SK-N-SH treated with all-trans-retinoic acid at 6 μM for 48 hours (cell line): ENCODE data around the gene RALGPS1.

Experiments
- ATAC-seq: fragments of 200-7000 bp; cut with Tn5 transposase; 3 replicates; pipeline ENCODE4 v1.9.1; 2020; ENCODE audit warnings: mild to moderate bottlenecking, moderate library complexity
- ARNTL ChIP-seq: fragments of 450-650 bp; formaldehyde crosslinking; IDR thresholded peaks from 2 replicates; pipeline ENCODE4 v1.5.0; 2020; ENCODE audit warnings: low read depth, mild to moderate bottlenecking, moderate library complexity, borderline replicate concordance
- BACH2 ChIP-seq: fragments of 250-450 bp; sonication (Bioruptor Pico); IDR thresholded peaks from 2 replicates; pipeline ENCODE4 v1.9.0; 2021; ENCODE audit warnings: mild to moderate bottlenecking, borderline replicate concordance
- CSDC2 ChIP-seq: fragments of 250-450 bp; sonication (Bioruptor Pico); IDR thresholded peaks from 2 replicates; pipeline ENCODE4 v1.5.0; 2020; ENCODE audit warnings: mild to moderate bottlenecking, moderate library complexity
- ESRRG ChIP-seq: fragments of 250-450 bp; sonication (Bioruptor Pico); IDR thresholded peaks from 2 replicates; pipeline ENCODE4 v1.6.1; 2021; ENCODE audit warnings: mild to moderate bottlenecking
- GLIS3 ChIP-seq: fragments of 250-450 bp; sonication (Bioruptor Pico); IDR thresholded peaks from 2 replicates; pipeline ENCODE4 v1.5.0; 2020; ENCODE audit warnings: mild to moderate bottlenecking, moderate library complexity
- ISL1 ChIP-seq: fragments of 250-450 bp; sonication (Bioruptor Pico); IDR thresholded peaks from 2 replicates; pipeline ENCODE4 v2.1.2; 2022; ENCODE audit warnings: mild to moderate bottlenecking, moderate library complexity
- OSR1 ChIP-seq: fragments of 250-450 bp; sonication (Bioruptor Pico); IDR thresholded peaks from 2 replicates; pipeline ENCODE4 v1.8.0; 2022; ENCODE audit warnings: moderate library complexity, mild to moderate bottlenecking, inconsistent platforms
- PPARA ChIP-seq: fragments of 250-450 bp; sonication (Bioruptor Pico); IDR thresholded peaks from 2 replicates; pipeline ENCODE4 v1.5.0; 2020; ENCODE audit warnings: mild to moderate bottlenecking, borderline replicate concordance
- RARB ChIP-seq: fragments of 250-450 bp; sonication (Bioruptor Pico); IDR thresholded peaks from 2 replicates; pipeline ENCODE4 v1.8.0; 2021; ENCODE audit warnings: mild to moderate bottlenecking, moderate library complexity
- SNAI2 ChIP-seq: fragments of 250-450 bp; sonication (Bioruptor Pico); IDR thresholded peaks from 2 replicates; pipeline ENCODE4 v1.5.0; 2020; ENCODE audit warnings: mild to moderate bottlenecking, moderate library complexity
- TCF4 ChIP-seq: fragments of 250-450 bp; sonication (Bioruptor Pico); IDR thresholded peaks from 2 replicates; pipeline ENCODE4 v1.8.0; 2021; ENCODE audit warnings: mild to moderate bottlenecking, moderate library complexity, borderline replicate concordance
- TOX ChIP-seq: fragments of 250-450 bp; sonication (Bioruptor Pico); IDR thresholded peaks from 2 replicates; pipeline ENCODE4 v1.8.0; 2021; ENCODE audit warnings: mild to moderate bottlenecking, moderate library complexity, borderline replicate concordance
- ZC3H10 ChIP-seq: fragments of 250-450 bp; sonication (Bioruptor Pico); IDR thresholded peaks from 2 replicates; pipeline ENCODE4 v1.5.1; 2021; ENCODE audit warnings: mild to moderate bottlenecking, moderate library complexity
- ZFP3 ChIP-seq: fragments of 250-450 bp; sonication (Bioruptor Pico); IDR thresholded peaks from 2 replicates; pipeline ENCODE4 v1.5.0; 2020; ENCODE audit warnings: mild to moderate bottlenecking, moderate library complexity
- ZFP30 ChIP-seq: fragments of 450-650 bp; formaldehyde crosslinking; IDR thresholded peaks from 2 replicates; pipeline ENCODE4 v1.5.0; 2022; ENCODE audit warnings: mild to moderate bottlenecking, moderate library complexity
- ZNF565 ChIP-seq: fragments of 450-650 bp; formaldehyde crosslinking; conservative IDR thresholded peaks from 2 replicates; pipeline ENCODE4 v1.5.0; 2020; ENCODE audit warnings: low read depth, mild to moderate bottlenecking, moderate library complexity
- ZNF70 ChIP-seq: fragments of 450-650 bp; formaldehyde crosslinking; IDR thresholded peaks from 2 replicates; pipeline ENCODE4 v1.5.0; 2020; ENCODE audit warnings: mild to moderate bottlenecking, moderate library complexity
- ZNF8 ChIP-seq: fragments of 450-650 bp; formaldehyde crosslinking; IDR thresholded peaks from 2 replicates; pipeline ENCODE4 v1.5.0; 2020; ENCODE audit warnings: mild to moderate bottlenecking, moderate library complexity
- TF ChIP-seq, protein P1 (sequence below): fragments of 250-450 bp; sonication (Bioruptor Pico); IDR thresholded peaks from 2 replicates; pipeline ENCODE4 v1.8.0; 2020; ENCODE audit warnings: mild to moderate bottlenecking, moderate library complexity, borderline replicate concordance
- TF ChIP-seq, protein P2 (sequence below): fragments of 250-450 bp; sonication (Bioruptor Pico); IDR thresholded peaks from 2 replicates; pipeline ENCODE4 v1.5.1; 2021; ENCODE audit warnings: mild to moderate bottlenecking, moderate library complexity
- TF ChIP-seq, protein P3 (sequence below): fragments of 250-450 bp; sonication (Bioruptor Pico); IDR thresholded peaks from 2 replicates; pipeline ENCODE4 v1.5.1; 2020; ENCODE audit warnings: low read depth, mild to moderate bottlenecking, moderate library complexity
- TF ChIP-seq, protein P4 (sequence below): fragments of 250-450 bp; sonication (Bioruptor Pico); IDR thresholded peaks from 2 replicates; pipeline ENCODE4 v1.8.0; 2021; ENCODE audit warnings: low read depth, mild to moderate bottlenecking, moderate library complexity, borderline replicate concordance
- TF ChIP-seq, protein P5 (sequence below): fragments of 250-450 bp; sonication (Bioruptor Pico); IDR thresholded peaks from 2 replicates; pipeline ENCODE4 v1.5.0; 2020; ENCODE audit warnings: mild to moderate bottlenecking, moderate library complexity

Gene RALGPS1

DNA sequence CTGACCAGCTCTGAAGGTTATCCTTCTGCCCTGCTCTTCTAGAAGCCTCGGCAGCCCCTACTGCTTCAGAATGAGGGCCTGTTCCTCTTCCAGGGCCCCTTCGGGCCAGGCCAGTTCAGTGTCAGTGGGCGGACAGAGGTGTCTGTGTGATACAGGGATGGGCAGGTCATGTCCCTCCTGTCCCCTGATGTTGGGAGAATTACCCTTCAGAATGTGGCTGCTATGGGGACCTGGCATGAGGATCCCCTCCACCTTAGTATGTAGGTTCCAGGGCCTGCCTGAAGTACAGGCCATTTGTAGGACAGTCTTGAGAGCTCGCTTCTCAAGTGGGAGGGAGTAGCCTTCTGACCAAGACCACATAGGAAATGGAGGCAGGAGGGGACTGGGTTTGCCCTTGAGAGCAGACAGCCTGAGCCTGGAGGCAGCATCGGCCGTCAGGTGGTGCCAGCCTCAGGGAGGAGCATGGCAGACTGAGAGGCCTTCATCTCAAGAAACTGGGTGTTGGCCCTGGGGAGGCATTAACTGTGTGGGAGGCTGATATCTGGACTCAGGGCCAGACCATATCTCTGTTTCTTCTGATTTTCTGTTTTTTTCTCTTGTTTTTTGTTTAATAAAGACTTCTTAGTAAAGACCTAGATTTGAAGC lies 175.9 kb downstream of the RALGPS1 start:
- no peak for ATAC-seq
- TF ChIP-seq ZNF565 (CRISPR knock-in tag), result no peak
- no peak for TF ChIP-seq ZFP30 (CRISPR knock-in tag)
- TF ChIP-seq BACH2, result no peak
- TF ChIP-seq, protein P1, sequence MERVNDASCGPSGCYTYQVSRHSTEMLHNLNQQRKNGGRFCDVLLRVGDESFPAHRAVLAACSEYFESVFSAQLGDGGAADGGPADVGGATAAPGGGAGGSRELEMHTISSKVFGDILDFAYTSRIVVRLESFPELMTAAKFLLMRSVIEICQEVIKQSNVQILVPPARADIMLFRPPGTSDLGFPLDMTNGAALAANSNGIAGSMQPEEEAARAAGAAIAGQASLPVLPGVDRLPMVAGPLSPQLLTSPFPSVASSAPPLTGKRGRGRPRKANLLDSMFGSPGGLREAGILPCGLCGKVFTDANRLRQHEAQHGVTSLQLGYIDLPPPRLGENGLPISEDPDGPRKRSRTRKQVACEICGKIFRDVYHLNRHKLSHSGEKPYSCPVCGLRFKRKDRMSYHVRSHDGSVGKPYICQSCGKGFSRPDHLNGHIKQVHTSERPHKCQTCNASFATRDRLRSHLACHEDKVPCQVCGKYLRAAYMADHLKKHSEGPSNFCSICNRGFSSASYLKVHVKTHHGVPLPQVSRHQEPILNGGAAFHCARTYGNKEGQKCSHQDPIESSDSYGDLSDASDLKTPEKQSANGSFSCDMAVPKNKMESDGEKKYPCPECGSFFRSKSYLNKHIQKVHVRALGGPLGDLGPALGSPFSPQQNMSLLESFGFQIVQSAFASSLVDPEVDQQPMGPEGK (CRISPR knock-in tag), result no peak
- TF ChIP-seq PPARA (CRISPR knock-in tag), result no peak
- TF ChIP-seq, protein P2, sequence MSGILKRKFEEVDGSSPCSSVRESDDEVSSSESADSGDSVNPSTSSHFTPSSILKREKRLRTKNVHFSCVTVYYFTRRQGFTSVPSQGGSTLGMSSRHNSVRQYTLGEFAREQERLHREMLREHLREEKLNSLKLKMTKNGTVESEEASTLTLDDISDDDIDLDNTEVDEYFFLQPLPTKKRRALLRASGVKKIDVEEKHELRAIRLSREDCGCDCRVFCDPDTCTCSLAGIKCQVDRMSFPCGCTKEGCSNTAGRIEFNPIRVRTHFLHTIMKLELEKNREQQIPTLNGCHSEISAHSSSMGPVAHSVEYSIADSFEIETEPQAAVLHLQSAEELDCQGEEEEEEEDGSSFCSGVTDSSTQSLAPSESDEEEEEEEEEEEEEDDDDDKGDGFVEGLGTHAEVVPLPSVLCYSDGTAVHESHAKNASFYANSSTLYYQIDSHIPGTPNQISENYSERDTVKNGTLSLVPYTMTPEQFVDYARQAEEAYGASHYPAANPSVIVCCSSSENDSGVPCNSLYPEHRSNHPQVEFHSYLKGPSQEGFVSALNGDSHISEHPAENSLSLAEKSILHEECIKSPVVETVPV (CRISPR knock-in tag), result no peak
- TF ChIP-seq SNAI2 (CRISPR knock-in tag), result no peak
- TF ChIP-seq TCF4 (CRISPR knock-in tag), result no peak
- TF ChIP-seq RARB, result no peak
- TF ChIP-seq ESRRG, result no peak
- no peak for TF ChIP-seq OSR1 (CRISPR knock-in tag)
- no peak for TF ChIP-seq ARNTL
- TF ChIP-seq ZFP3 (CRISPR knock-in tag), result no peak
- TF ChIP-seq, protein P3, sequence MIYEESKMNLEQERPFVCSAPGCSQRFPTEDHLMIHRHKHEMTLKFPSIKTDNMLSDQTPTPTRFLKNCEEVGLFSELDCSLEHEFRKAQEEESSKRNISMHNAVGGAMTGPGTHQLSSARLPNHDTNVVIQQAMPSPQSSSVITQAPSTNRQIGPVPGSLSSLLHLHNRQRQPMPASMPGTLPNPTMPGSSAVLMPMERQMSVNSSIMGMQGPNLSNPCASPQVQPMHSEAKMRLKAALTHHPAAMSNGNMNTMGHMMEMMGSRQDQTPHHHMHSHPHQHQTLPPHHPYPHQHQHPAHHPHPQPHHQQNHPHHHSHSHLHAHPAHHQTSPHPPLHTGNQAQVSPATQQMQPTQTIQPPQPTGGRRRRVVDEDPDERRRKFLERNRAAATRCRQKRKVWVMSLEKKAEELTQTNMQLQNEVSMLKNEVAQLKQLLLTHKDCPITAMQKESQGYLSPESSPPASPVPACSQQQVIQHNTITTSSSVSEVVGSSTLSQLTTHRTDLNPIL, result no peak
- TF ChIP-seq ZNF70 (CRISPR knock-in tag), result no peak
- TF ChIP-seq CSDC2 (CRISPR knock-in tag), result no peak
- no peak for TF ChIP-seq GLIS3 (CRISPR knock-in tag)

DNA sequence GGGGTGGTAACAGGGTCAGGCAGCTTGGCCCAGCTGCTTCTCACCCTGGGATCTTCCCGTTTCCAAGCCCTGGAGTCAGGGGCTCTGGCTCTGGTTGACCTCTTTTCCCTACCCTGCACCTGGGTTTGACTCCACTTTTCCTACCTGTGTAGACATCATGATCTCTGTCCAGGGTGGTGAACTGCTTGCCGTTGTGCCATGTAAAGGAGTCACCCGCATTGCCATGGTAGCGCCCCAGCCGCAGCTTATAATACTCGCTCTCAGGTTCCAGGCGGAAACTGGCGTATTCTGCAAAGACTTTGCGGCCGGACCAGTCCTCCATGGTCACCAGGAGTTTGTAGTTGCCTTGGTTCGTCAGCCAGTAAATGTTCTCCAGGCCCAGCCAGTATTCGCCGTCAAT lies 176.9 kb downstream of the RALGPS1 start:
- ATAC-seq, result no peak
- TF ChIP-seq ZNF8 (CRISPR knock-in tag) (no peak), CSDC2 (CRISPR knock-in tag) (no peak), SNAI2 (CRISPR knock-in tag) (no peak), TCF4 (CRISPR knock-in tag) (no peak), PPARA (CRISPR knock-in tag) (no peak), RARB (no peak), OSR1 (CRISPR knock-in tag) (no peak)
- TF ChIP-seq, protein P4, sequence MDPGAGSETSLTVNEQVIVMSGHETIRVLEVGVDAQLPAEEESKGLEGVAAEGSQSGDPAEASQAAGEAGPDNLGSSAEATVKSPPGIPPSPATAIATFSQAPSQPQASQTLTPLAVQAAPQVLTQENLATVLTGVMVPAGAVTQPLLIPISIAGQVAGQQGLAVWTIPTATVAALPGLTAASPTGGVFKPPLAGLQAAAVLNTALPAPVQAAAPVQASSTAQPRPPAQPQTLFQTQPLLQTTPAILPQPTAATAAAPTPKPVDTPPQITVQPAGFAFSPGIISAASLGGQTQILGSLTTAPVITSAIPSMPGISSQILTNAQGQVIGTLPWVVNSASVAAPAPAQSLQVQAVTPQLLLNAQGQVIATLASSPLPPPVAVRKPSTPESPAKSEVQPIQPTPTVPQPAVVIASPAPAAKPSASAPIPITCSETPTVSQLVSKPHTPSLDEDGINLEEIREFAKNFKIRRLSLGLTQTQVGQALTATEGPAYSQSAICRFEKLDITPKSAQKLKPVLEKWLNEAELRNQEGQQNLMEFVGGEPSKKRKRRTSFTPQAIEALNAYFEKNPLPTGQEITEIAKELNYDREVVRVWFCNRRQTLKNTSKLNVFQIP (CRISPR knock-in tag), result no peak
- TF ChIP-seq, protein P1 (CRISPR knock-in tag), result no peak

DNA sequence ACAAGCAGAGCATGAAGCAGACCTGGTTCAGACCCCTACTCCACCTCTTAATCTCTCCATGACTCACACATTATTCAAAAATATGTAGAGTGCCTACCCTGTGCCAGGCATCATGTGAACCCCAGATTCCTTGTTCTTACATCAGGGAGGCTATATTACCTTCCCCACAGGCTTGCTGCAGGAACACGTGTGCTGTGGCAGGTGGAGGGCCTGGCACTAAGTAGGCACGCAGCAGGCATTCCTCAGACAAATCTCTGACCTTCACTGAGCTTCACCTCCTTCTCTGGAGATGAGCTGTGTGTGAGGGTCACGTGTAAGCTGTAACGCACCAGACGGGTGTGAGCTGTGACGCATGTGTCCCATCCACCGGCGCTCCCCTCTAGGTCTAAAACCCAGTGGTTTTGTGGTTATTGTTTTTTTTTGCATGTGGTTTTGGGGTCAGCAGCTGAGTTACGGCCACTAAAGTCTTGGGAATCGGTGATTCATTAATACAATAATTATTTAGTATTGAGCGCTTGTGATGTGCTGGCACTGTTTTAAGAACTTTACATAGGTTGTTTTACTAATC lies 177.5 kb downstream of the RALGPS1 start:
- no peak for ATAC-seq
- no peak for TF ChIP-seq TOX (CRISPR knock-in tag)
- no peak for TF ChIP-seq ZNF8 (CRISPR knock-in tag)
- no peak for TF ChIP-seq ZC3H10 (CRISPR knock-in tag)
- TF ChIP-seq TCF4 (CRISPR knock-in tag), result no peak
- TF ChIP-seq GLIS3 (CRISPR knock-in tag), result no peak
- TF ChIP-seq PPARA (CRISPR knock-in tag), result no peak
- no peak for TF ChIP-seq ISL1 (CRISPR knock-in tag)
- TF ChIP-seq, protein P5, sequence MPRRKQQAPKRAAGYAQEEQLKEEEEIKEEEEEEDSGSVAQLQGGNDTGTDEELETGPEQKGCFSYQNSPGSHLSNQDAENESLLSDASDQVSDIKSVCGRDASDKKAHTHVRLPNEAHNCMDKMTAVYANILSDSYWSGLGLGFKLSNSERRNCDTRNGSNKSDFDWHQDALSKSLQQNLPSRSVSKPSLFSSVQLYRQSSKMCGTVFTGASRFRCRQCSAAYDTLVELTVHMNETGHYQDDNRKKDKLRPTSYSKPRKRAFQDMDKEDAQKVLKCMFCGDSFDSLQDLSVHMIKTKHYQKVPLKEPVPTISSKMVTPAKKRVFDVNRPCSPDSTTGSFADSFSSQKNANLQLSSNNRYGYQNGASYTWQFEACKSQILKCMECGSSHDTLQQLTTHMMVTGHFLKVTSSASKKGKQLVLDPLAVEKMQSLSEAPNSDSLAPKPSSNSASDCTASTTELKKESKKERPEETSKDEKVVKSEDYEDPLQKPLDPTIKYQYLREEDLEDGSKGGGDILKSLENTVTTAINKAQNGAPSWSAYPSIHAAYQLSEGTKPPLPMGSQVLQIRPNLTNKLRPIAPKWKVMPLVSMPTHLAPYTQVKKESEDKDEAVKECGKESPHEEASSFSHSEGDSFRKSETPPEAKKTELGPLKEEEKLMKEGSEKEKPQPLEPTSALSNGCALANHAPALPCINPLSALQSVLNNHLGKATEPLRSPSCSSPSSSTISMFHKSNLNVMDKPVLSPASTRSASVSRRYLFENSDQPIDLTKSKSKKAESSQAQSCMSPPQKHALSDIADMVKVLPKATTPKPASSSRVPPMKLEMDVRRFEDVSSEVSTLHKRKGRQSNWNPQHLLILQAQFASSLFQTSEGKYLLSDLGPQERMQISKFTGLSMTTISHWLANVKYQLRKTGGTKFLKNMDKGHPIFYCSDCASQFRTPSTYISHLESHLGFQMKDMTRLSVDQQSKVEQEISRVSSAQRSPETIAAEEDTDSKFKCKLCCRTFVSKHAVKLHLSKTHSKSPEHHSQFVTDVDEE (CRISPR knock-in tag), result no peak
- no peak for TF ChIP-seq CSDC2 (CRISPR knock-in tag)
- no peak for TF ChIP-seq OSR1 (CRISPR knock-in tag)
- TF ChIP-seq SNAI2 (CRISPR knock-in tag), result no peak
- TF ChIP-seq ZFP30 (CRISPR knock-in tag), result no peak
- TF ChIP-seq, protein P1 (CRISPR knock-in tag), result no peak
- TF ChIP-seq ZNF565 (CRISPR knock-in tag), result no peak
- TF ChIP-seq BACH2, result no peak
- no peak for TF ChIP-seq ZFP3 (CRISPR knock-in tag)
- TF ChIP-seq ZNF70 (CRISPR knock-in tag), result no peak
